ENCODE results near the gene NECAP2. TPM values are rescaled to one million over a fixed set of nuclear protein-coding genes. Genes with fewer than 3 reads are reported as not detected.
A peak's percentile ranks its signal among the peaks of the same experiment; 100 is the strongest.

The NECAP2 gene
- polyA plus RNA-seq, 2 of the 4 experiments (the other 2 are of a cell fraction): 29.7 to 38.5 TPM

DNA sequence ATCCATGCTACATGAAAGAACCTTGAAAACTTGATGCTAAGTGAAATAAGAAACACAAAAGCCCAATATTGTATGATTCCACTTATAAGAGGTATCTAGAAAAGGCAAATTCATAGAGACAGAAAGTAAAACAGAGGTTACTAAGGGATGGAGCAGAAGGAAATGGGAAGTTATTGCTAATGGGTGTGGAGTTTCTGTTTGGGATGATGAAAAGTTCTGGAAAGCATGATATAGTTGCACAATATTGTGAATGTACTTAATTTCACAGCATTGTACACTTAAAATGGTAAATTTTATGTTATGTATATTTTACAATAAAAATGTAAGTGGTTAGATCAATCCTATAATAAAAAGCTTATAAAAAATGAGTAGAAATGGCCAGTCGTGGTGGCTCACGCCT lies 1.6 kb upstream of the NECAP2 start:
- DNase-seq (ENCODE audit: low read depth in 1 of 2, low spot score in 1 of 2): no peak
- 90% methylated on average over 2 of the region's 2 CpGs for WGBS (ENCODE audit: missing lambda C conversion rate)
- FAIRE-seq: no peak
- POLR2A ChIA-PET: no interaction called here
- CTCF ChIA-PET: interaction anchor here (2.4 to 3.0 kb wide), 3 partner anchors 12 to 17 kb away, joined by 8 to 30 read pairs (median 11); no protein-coding TSS in a partner anchor
- no peak overlapping the region for H3K4me3 ChIP-seq
- H3K9me3 ChIP-seq: no peaks in the 10 kb centered on the region
- TF ChIP-seq HOXB5 (CRISPR knock-in tag; IDR thresholded peaks at IDR 0.05) (no peak), KDM1A (IDR thresholded peaks at IDR 0.05; ENCODE audit: low read depth) (no peak), ZFP36 (IDR thresholded peaks at IDR 0.05; ENCODE audit: borderline replicate concordance, partially characterized antibody) (no peak), JUNB (IDR thresholded peaks at IDR 0.05) (no peak), ZC3H11A (IDR thresholded peaks at IDR 0.05) (no peak), NPAS2 (CRISPR knock-in tag; IDR thresholded peaks at IDR 0.05; ENCODE audit: borderline replicate concordance) (no peak), FOSL2 (IDR thresholded peaks at IDR 0.05) (no peak), FOSL2 (CRISPR knock-in tag; IDR thresholded peaks at IDR 0.05) (no peak), HOXA7 (CRISPR knock-in tag; IDR thresholded peaks at IDR 0.05) (no peak), BHLHE40 (IDR thresholded peaks at IDR 0.05; ENCODE audit: low read depth, low read length) (no peak), EHMT2 (IDR thresholded peaks at IDR 0.05; ENCODE audit: low read depth) (no peak), RARB (CRISPR knock-in tag; IDR thresholded peaks at IDR 0.05) (no peak), FOXS1 (CRISPR knock-in tag; IDR thresholded peaks at IDR 0.05) (no peak), ZNF302 (CRISPR knock-in tag; IDR thresholded peaks at IDR 0.05) (no peak)
- TF ChIP-seq, protein P1, sequence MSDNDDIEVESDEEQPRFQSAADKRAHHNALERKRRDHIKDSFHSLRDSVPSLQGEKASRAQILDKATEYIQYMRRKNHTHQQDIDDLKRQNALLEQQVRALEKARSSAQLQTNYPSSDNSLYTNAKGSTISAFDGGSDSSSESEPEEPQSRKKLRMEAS (IDR thresholded peaks at IDR 0.05): no peak
- TF ChIP-seq, protein P2, sequence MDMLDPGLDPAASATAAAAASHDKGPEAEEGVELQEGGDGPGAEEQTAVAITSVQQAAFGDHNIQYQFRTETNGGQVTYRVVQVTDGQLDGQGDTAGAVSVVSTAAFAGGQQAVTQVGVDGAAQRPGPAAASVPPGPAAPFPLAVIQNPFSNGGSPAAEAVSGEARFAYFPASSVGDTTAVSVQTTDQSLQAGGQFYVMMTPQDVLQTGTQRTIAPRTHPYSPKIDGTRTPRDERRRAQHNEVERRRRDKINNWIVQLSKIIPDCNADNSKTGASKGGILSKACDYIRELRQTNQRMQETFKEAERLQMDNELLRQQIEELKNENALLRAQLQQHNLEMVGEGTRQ (IDR thresholded peaks at IDR 0.05): no peak
- no peak overlapping the region for H3K27ac ChIP-seq
- no peak overlapping the region for H3K4me2 ChIP-seq
- no peak for ATAC-seq
- H3K4me1 ChIP-seq: peaks cover 8% of the 10 kb centered on the region; the same call in 1 of the 3 replicates

DNA sequence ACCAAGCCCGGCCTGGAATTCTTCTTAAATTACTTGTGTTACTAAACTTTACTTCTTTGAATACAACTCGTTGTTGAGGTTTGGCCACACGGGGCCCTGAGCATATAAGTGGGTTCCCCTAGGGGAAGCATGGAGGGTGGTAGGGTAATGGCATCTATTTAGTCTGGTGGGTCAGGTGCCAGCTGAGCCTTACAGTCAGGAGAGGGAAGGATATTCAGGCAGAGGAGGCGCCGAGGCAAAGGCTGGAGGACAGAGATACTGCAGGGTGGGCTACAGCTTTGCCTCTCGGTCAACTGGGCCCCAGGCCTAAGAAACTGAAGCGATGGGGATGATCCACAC lies 424 bp upstream of the NECAP2 start:
- POLR2A ChIA-PET: interaction anchor here (1.3 kb wide), 1 partner anchor 73 kb away, joined by 3 read pairs; the partner anchor contains the start of gene SZRD1
- peak in 1 of 2 experiments; percentile 45 for DNase-seq (ENCODE audit: low read depth in 1 of 2, low spot score in 1 of 2)
- CTCF ChIA-PET: interaction anchor here (0.6 to 3.0 kb wide), 24 partner anchors 9 to 1776 kb away, joined by 3 to 30 read pairs (median 4); no protein-coding TSS in a partner anchor
- Histone ChIP-seq H3K4me1 (peaks cover 8% of the 10 kb centered on the region; the same call in 1 of the 3 replicates), H3K9me3 (no peaks in the 10 kb centered on the region), H3K4me3 (peak overlapping the region; percentile 97; the same call in 1 of the 3 replicates), H3K27ac (peak overlapping the region; percentile 84 to 98), H3K4me2 (peak overlapping the region; percentile 68)
- FAIRE-seq: no peak
- TF ChIP-seq, protein P3, sequence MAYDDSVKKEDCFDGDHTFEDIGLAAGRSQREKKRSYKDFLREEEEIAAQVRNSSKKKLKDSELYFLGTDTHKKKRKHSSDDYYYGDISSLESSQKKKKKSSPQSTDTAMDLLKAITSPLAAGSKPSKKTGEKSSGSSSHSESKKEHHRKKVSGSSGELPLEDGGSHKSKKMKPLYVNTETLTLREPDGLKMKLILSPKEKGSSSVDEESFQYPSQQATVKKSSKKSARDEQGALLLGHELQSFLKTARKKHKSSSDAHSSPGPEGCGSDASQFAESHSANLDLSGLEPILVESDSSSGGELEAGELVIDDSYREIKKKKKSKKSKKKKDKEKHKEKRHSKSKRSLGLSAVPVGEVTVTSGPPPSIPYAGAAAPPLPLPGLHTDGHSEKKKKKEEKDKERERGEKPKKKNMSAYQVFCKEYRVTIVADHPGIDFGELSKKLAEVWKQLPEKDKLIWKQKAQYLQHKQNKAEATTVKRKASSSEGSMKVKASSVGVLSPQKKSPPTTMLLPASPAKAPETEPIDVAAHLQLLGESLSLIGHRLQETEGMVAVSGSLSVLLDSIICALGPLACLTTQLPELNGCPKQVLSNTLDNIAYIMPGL (CRISPR knock-in tag; IDR thresholded peaks at IDR 0.05; ENCODE audit: borderline replicate concordance): no peak
- TF ChIP-seq, protein P2 (IDR thresholded peaks at IDR 0.05): no peak
- TF ChIP-seq GATA3 (IDR thresholded peaks at IDR 0.05; ENCODE audit: borderline replicate concordance) (no peak), RCOR1 (IDR thresholded peaks at IDR 0.05; ENCODE audit: low read depth, low read length) (no peak), HEYL (CRISPR knock-in tag; IDR thresholded peaks at IDR 0.05) (no peak), CEBPB (IDR thresholded peaks at IDR 0.05) (no peak), TP53 (CRISPR knock-in tag; IDR thresholded peaks at IDR 0.05) (no peak), POLR2A (IDR thresholded peaks at IDR 0.05; ENCODE audit: low read length) (no peak), HOXA7 (CRISPR knock-in tag; IDR thresholded peaks at IDR 0.05) (no peak), BHLHE40 (IDR thresholded peaks at IDR 0.05; ENCODE audit: low read depth, low read length) (no peak), EHMT2 (IDR thresholded peaks at IDR 0.05; ENCODE audit: low read depth) (no peak), NFE2L2 (conservative IDR thresholded peaks at IDR 0.05; ENCODE audit: low read length) (no peak), EP300 (IDR thresholded peaks at IDR 0.05) (no peak), ZC3H11A (IDR thresholded peaks at IDR 0.05) (no peak), RFX5 (IDR thresholded peaks at IDR 0.05) (no peak), FOSL2 (IDR thresholded peaks at IDR 0.05) (no peak), FOSL2 (CRISPR knock-in tag; IDR thresholded peaks at IDR 0.05) (no peak)
- TF ChIP-seq, protein P4, sequence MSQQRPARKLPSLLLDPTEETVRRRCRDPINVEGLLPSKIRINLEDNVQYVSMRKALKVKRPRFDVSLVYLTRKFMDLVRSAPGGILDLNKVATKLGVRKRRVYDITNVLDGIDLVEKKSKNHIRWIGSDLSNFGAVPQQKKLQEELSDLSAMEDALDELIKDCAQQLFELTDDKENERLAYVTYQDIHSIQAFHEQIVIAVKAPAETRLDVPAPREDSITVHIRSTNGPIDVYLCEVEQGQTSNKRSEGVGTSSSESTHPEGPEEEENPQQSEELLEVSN (IDR thresholded peaks at IDR 0.05; ENCODE audit: borderline replicate concordance, low read depth): no peak
- TF ChIP-seq, protein P1 (IDR thresholded peaks at IDR 0.05): no peak
- ATAC-seq: peak; percentile 80 to 88
- 65% methylated on average over 7 of the region's 7 CpGs for WGBS (ENCODE audit: missing lambda C conversion rate)

All from A549 (cell line).